ENCODE results near the gene TTYH3. TPM values are rescaled to one million over a fixed set of nuclear protein-coding genes. Genes with fewer than 3 reads are reported as not detected.

TTYH3 gene
- total and polyA plus RNA-seq, 2 of the 8 experiments (the other 6 are each of a cell fraction or from before 2014, with no cell fraction given): 66.2 to 169 TPM

- no peak overlapping the region for H2BK5ac ChIP-seq (ENCODE audit: low read depth, low read length)
- H3K18ac ChIP-seq (ENCODE audit: extremely low read depth, low read length): no peak overlapping the region
- no peak overlapping the region for H3K9ac ChIP-seq (replicated peaks in 1 of 4; ENCODE audit: extremely low read depth in 1 of 4, low read depth in 3 of 4, low read length in 3 of 4)
- FAIRE-seq (no peak), DNase-seq (ENCODE audit: low read depth in 1 of 2, low spot score in 2 of 2) (no peak)
- H3K79me1 ChIP-seq (ENCODE audit: low read depth, low read length): no peaks in the 10 kb centered on the region
- H3K23me2 ChIP-seq (ENCODE audit: low read depth, low read length): no peaks in the 10 kb centered on the region
- H4K91ac ChIP-seq (replicated peaks; ENCODE audit: insufficient read length, low read length): no peak overlapping the region
- H3K27ac ChIP-seq (ENCODE audit: low read depth, low read length): no peak overlapping the region
- H3K4me3 ChIP-seq (ENCODE audit: extremely low read depth in 1 of 4, insufficient read depth in 2 of 4, low read depth in 3 of 4, low read length in 4 of 4): no peak overlapping the region
- H3K23ac ChIP-seq (ENCODE audit: insufficient read length): no peak overlapping the region
- no peaks in the 10 kb centered on the region for H3K9me3 ChIP-seq (ENCODE audit: insufficient read depth in 2 of 2, low read depth in 1 of 2, low read length in 1 of 2)
- no peak overlapping the region; the same call in 1 of the 2 replicates for H4K8ac ChIP-seq (ENCODE audit: extremely low read depth, insufficient read depth, low read length)
- CTCF ChIA-PET (ENCODE audit: partially characterized antibody): interaction anchor here (0.6 to 8.0 kb wide), 13 partner anchors 9 to 188 kb away, joined by 3 to 40 read pairs (median 4); no protein-coding TSS in a partner anchor
- H2BK120ac ChIP-seq (replicated peaks; ENCODE audit: low read depth, low read length): no peak overlapping the region
- no peak overlapping the region for H3K4ac ChIP-seq (replicated peaks; ENCODE audit: insufficient read length, low read depth, low read length)
- H3K79me2 ChIP-seq (ENCODE audit: control insufficient read depth in 1 of 2, insufficient read depth in 2 of 2, low read length in 2 of 2): no peaks in the 10 kb centered on the region
- 89% methylated on average over 15 of the region's 15 CpGs; no CpG with 5 or more reads in 1 of the 2 experiments for WGBS, 2 experiments (ENCODE audit: extremely low coverage in 1 of 2, insufficient coverage in 1 of 2, insufficient read length in 1 of 2, insufficient replicate concordance in 2 of 2, low coverage in 1 of 2, low lambda C conversion rate in 2 of 2, missing lambda C conversion rate in 1 of 2)
- H2AFZ ChIP-seq (ENCODE audit: low read length): no peak overlapping the region
- no peak overlapping the region for H2BK12ac ChIP-seq (ENCODE audit: low read depth, low read length)
- H4K20me1 ChIP-seq (replicated peaks in 1 of 2; ENCODE audit: control insufficient read depth in 1 of 2, insufficient read depth in 2 of 2, low read length in 2 of 2): no peaks in the 10 kb centered on the region
- H3K4me2 ChIP-seq (ENCODE audit: insufficient read depth in 1 of 2, low read depth in 2 of 2, low read length in 2 of 2): no peak overlapping the region
- no peaks in the 10 kb centered on the region for H3K27me3 ChIP-seq (replicated peaks in 1 of 4; ENCODE audit: control insufficient read depth in 3 of 4, extremely low read depth in 1 of 4, insufficient read depth in 3 of 4, low read length in 3 of 4)
- no peak overlapping the region for H4K5ac ChIP-seq (ENCODE audit: insufficient read length, low read depth, low read length)
- POLR2A ChIA-PET (ENCODE audit: partially characterized antibody): interaction anchor here (1.7 kb wide), 1 partner anchor 11 kb away, joined by 5 read pairs; no protein-coding TSS in a partner anchor
- H2BK20ac ChIP-seq (ENCODE audit: low read length): no peak overlapping the region
- H3K14ac ChIP-seq (ENCODE audit: insufficient read length): no peak overlapping the region
- H3K4me1 ChIP-seq (replicated peaks in 1 of 4; ENCODE audit: control insufficient read depth in 3 of 4, insufficient read depth in 4 of 4, low read length in 3 of 4): no peaks in the 10 kb centered on the region; a peak in 2 of 7 replicates
- H3K56ac ChIP-seq (replicated peaks; ENCODE audit: insufficient read length, low read depth, low read length): no peak overlapping the region
- H2BK15ac ChIP-seq (ENCODE audit: low read length): no peak overlapping the region
- H2AK5ac ChIP-seq (ENCODE audit: low read depth, low read length): no peak overlapping the region
- H3K36me3 ChIP-seq (ENCODE audit: control insufficient read depth in 2 of 4, insufficient read depth in 4 of 4, low read length in 3 of 4): no peaks in the 10 kb centered on the region
- no peak for TF ChIP-seq KDM1A (IDR thresholded peaks at IDR 0.05; ENCODE audit: borderline replicate concordance, low read length)
- TF ChIP-seq BACH1 (IDR thresholded peaks at IDR 0.05; ENCODE audit: low read length): no peak
- TF ChIP-seq RNF2 (IDR thresholded peaks at IDR 0.05; ENCODE audit: borderline replicate concordance, low read depth, low read length, missing control alignments, poor library complexity, severe bottlenecking): no peak
- no peak for TF ChIP-seq RXRA (IDR thresholded peaks at IDR 0.05; ENCODE audit: insufficient read depth, low read depth, low read length)
- no peak for TF ChIP-seq KDM4A (IDR thresholded peaks at IDR 0.05; ENCODE audit: low read depth, low read length, severe bottlenecking)
- no peak for TF ChIP-seq CREB1 (IDR thresholded peaks at IDR 0.05)
- no peak for TF ChIP-seq ATF2 (IDR thresholded peaks at IDR 0.05; ENCODE audit: low read length)
- TF ChIP-seq CTBP2 (IDR thresholded peaks at IDR 0.05; ENCODE audit: borderline replicate concordance, insufficient read depth, insufficient read length, low read length): no peak
- no peak for TF ChIP-seq SP2 (IDR thresholded peaks at IDR 0.05; ENCODE audit: low read length)
- TF ChIP-seq USF2 (IDR thresholded peaks at IDR 0.05; ENCODE audit: low read length): no peak
- TF ChIP-seq TBP (IDR thresholded peaks at IDR 0.05; ENCODE audit: low read depth, low read length): no peak
- TF ChIP-seq MAFK (IDR thresholded peaks at IDR 0.05; ENCODE audit: low read depth, low read length): no peak
Observed at GRCh38 chr7:2699289-2699620, 67.5 kb downstream of the TTYH3 start.

Data from H1 (cell line).